Heart right ventricle (tissue), 16 donors: ENCODE measurements around the gene GNS. TPM values are rescaled to one million over a fixed set of nuclear protein-coding genes. Genes with fewer than 3 reads are reported as not detected.
A peak's percentile ranks its signal among the peaks of the same experiment; 100 is the strongest.

Source experiments
- ATAC-seq, 8 donors: fragments of 200-7000 bp; cut with Tn5 transposase; one replicate each; pipeline ENCODE4 v1.9.1; 2020; ENCODE audit warnings: mild to moderate bottlenecking in 8 of 8, moderate library complexity in 8 of 8, moderate number of reproducible peaks in 1 of 8
- DNase-seq, 2 donors: peaks; one replicate each; pipeline ENCODE4 v3.0.0-alpha.2; 2020
- H3K27ac ChIP-seq, 10 donors: fragments of 200-600 bp; sonication (generic) in 2 of 10; one replicate each; pipeline versions ENCODE4 v1.5.0 to v1.8.0; 2020 to 2022; ENCODE audit warnings: mild to moderate bottlenecking in 3 of 10
- H3K27me3 ChIP-seq, 7 donors: fragments of 200-600 bp; one replicate each; pipeline ENCODE4 v1.8.0; 2021 to 2022; ENCODE audit warnings: mild to moderate bottlenecking in 2 of 7
- H3K36me3 ChIP-seq, 9 donors: fragments of 200-600 bp; sonication (generic) in 1 of 9; one replicate each; pipeline versions ENCODE4 v1.5.0 to v1.8.0; 2020 to 2022; ENCODE audit warnings: mild to moderate bottlenecking in 2 of 9
- H3K4me1 ChIP-seq, 9 donors: fragments of 200-600 bp; sonication (generic) in 1 of 9; one replicate each; pipeline versions ENCODE4 v1.5.0 to v1.8.0; 2020 to 2022; ENCODE audit warnings: mild to moderate bottlenecking in 4 of 9
- H3K4me3 ChIP-seq, 10 donors: fragments of 200-600 bp; sonication (generic) in 2 of 10; one replicate each; pipeline versions ENCODE4 v1.5.0 to v1.8.0; 2020 to 2022; ENCODE audit warnings: mild to moderate bottlenecking in 7 of 10, moderate library complexity in 2 of 10
- H3K9me3 ChIP-seq, 11 donors: fragments of 200-600 bp in 10 of 11; sonication (generic) in 2 of 11; one replicate each; pipeline versions ENCODE4 v1.5.0 to v1.8.0; 2013 to 2022; ENCODE audit warnings: mild to moderate bottlenecking in 2 of 11, control low read depth in 1 of 11, moderate library complexity in 1 of 11
- CTCF ChIP-seq, 9 donors: fragments of 200-600 bp; sonication (generic) in 2 of 9; IDR thresholded peaks; one replicate each; pipeline versions ENCODE4 v1.5.0 to v1.8.0; 2021 to 2022; ENCODE audit warnings: antibody characterized with exemption in 9 of 9, mild to moderate bottlenecking in 5 of 9, moderate library complexity in 1 of 9
- WGBS, 2 donors: extraction: QIAGEN DNeasy Blood & Tissue Kit; methylation state at CpG; one replicate each; pipeline ENCODE4 v1.1.7; 2013; ENCODE audit warnings: inconsistent platforms in 1 of 2; 5-methylcytosine and 5-hydroxymethylcytosine counted together
- intact Hi-C, 10 donors: fragments of 100-400 bp; cut with DNase I; formaldehyde crosslinking; loops; one replicate each; pipeline versions ENCODE4 v1.11.1 to v1.14.2; 2022
- polyA plus RNA-seq, 2 donors: library from polyadenylated mRNA; stranded (reverse); fragments of 200-250 nt; gene quantifications; one replicate each; pipeline ENCODE4 v1.2.3, GENCODE V29; 2013
- total RNA-seq, 10 donors: library from RNA; stranded (reverse); fragmentation: NEBNext Ultra II Directional in 3 of 10; extraction: Animal tissue kit (Norgen Biotek cat#: 25700) in 3 of 10; gene quantifications; one replicate each; pipeline versions ENCODE4 v1.2.1 to v1.2.4, GENCODE V29; 2021 to 2023
- donor health status: Arrhythmogenic right ventricular cardiomyopathy.
- donor health status: ischemic (EF 13 %, LVEDD 7.1; RV severe dilation, severe dysfunction).
- donor health status: healthy with polysubstance abuse.
- donor health status: DM: no; HTN: yes; CAD: no.
- donor health status: DM: no; HTN: no; CAD: no.
- donor health status: ischemic (EF 25% LVEDD 6.9; RV normal size, moderate dysfunction).
- donor health status: ischemic (EF 25% LVEDD 5.7; RV mildly dilated, moderate dysfunction).
- donor health status: healthy.
- donor health status: DM: yes; HTN: yes; CAD: no.
- donor health status: Ischemic cardiomyopathy.
- donor health status: ischemic (EF 35%, LVEDD 5.7; RV mildly dilated, moderate dysfunction).
- donor health status: nonischemic (EF 11% LVEDD 7.7; RV severe dilation, severe dysfunction).
- donor health status: DM: yes; HTN: yes; CAD: no.
- donor health status: PGD.
- donor health status: ischemic (EF 29% LVEDD 5.4; RV normal size, mild dysfunction).
- donor health status: nonischemic (EF 23%, LVEDD 6.1; RV moderate dilation, normal function).

Gene GNS
- total and polyA plus RNA-seq, 12 donors = 20.4 to 204 (median 101) TPM

GRCh38 chr12:64745259-64745807 lies 13.9 kb downstream of the GNS start:
- 96 to 98% methylated on average over 7 of the region's 7 CpGs for WGBS, 2 donors
- H3K27me3 ChIP-seq = no peaks in the 10 kb centered on the region
- ATAC-seq (no peak), DNase-seq (no peak)
- H3K4me1 ChIP-seq = peaks cover 0 to 66% (median 0%) of the 10 kb centered on the region in 9 donors
- H3K4me3 ChIP-seq = no peak overlapping the region
- H3K9me3 ChIP-seq = no peaks in the 10 kb centered on the region
- peak overlapping the region in 1 of 10 donors; percentile 78 for H3K27ac ChIP-seq
- intact Hi-C loops = no loop called here
- H3K36me3 ChIP-seq = peaks cover 0 to 93% (median 57%) of the 10 kb centered on the region in 9 donors
- no peak for TF ChIP-seq CTCF (IDR thresholded peaks at IDR 0.05)

GRCh38 chr12:64744422-64745258 lies 14.6 kb downstream of the GNS start:
- intact Hi-C loops = no loop called here
- Histone ChIP-seq H3K4me1 (peaks cover 0 to 68% (median 0%) of the 10 kb centered on the region in 9 donors), H3K4me3 (no peak overlapping the region), H3K27ac (peak overlapping the region in 1 of 10 donors; percentile 78), H3K9me3 (no peaks in the 10 kb centered on the region), H3K36me3 (peaks cover 0 to 93% (median 59%) of the 10 kb centered on the region in 9 donors), H3K27me3 (no peaks in the 10 kb centered on the region)
- ATAC-seq = no peak
- TF ChIP-seq CTCF (IDR thresholded peaks at IDR 0.05) = no peak
- no peak for DNase-seq
- WGBS, 2 donors = 63 to 70% methylated on average over 5 of the region's 5 CpGs

DNA sequence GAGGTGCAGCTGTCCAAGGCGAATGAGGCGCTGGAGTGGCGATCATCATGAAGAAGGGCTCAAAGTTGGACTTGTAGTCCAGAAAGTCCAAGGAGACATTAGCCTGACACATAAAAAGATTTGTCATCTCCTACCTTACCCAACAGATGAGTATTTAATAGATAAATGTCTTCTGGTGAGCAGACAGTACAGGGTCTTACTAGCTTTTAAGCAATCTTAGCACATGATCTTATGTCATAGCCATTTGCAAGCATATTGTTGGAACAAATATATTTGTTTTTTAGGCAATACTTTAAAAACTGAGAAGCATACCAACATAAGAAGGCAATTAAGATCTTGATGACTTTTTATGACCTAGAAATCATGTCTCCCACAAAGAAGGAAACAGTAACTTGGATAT lies 16.0 kb downstream of the GNS start:
- ATAC-seq (no peak), DNase-seq (no peak)
- Histone ChIP-seq H3K9me3 (no peaks in the 10 kb centered on the region), H3K27me3 (no peaks in the 10 kb centered on the region), H3K4me1 (peaks cover 0 to 63% (median 0%) of the 10 kb centered on the region in 9 donors), H3K27ac (no peak overlapping the region), H3K4me3 (no peak overlapping the region), H3K36me3 (peaks cover 0 to 100% (median 71%) of the 10 kb centered on the region in 9 donors)
- WGBS, 2 donors = 98 to 100% methylated on average over 3 of the region's 3 CpGs
- intact Hi-C loops = no loop called here
- no peak for TF ChIP-seq CTCF (IDR thresholded peaks at IDR 0.05)

DNA sequence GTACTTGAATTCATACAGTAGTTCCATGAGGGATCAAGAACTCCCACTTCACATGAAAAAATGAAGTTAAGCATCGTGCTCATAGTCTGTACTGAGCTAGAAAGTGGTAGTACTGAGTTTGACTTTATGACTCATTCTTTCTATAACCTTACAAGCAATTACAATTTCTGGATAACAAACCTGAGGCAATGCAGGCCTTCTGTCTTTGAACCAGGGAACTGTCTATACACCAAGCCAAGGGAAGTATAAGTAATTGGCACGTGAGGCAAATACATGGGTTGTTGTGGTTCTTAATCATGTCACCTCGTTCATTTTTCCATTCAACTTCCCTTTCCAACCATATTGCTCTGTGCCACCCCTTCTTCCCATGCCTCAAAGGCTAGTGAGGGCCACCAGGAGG lies 16.8 kb downstream of the GNS start:
- Histone ChIP-seq H3K4me3 (no peak overlapping the region), H3K9me3 (no peaks in the 10 kb centered on the region), H3K36me3 (peaks cover 0 to 100% (median 72%) of the 10 kb centered on the region in 9 donors), H3K27ac (no peak overlapping the region), H3K4me1 (peaks cover 0 to 55% (median 0%) of the 10 kb centered on the region in 9 donors), H3K27me3 (no peaks in the 10 kb centered on the region)
- TF ChIP-seq CTCF (IDR thresholded peaks at IDR 0.05) = no peak
- DNase-seq = no peak
- ATAC-seq = no peak
- intact Hi-C loops = no loop called here
- 93% methylated on average over 3 of the region's 3 CpGs for WGBS, 2 donors
